HG02588 (cell line): ENCODE data around the gene GALNS.

Experiments
- ATAC-seq: cut with Tn5 transposase; IDR thresholded peaks from one replicate; pipeline ENCODE4 v1.9.1; 2021; ENCODE audit warnings: mild to moderate bottlenecking, moderate library complexity; ENCODE audit not compliant: unreplicated experiment

Gene GALNS

GRCh38 chr16:88877564-88878289 is 21.0 kb upstream of the GALNS start:
- no peak for ATAC-seq

GRCh38 chr16:88876942-88877526 is 20.3 kb upstream of the GALNS start:
- no peak for ATAC-seq

DNA sequence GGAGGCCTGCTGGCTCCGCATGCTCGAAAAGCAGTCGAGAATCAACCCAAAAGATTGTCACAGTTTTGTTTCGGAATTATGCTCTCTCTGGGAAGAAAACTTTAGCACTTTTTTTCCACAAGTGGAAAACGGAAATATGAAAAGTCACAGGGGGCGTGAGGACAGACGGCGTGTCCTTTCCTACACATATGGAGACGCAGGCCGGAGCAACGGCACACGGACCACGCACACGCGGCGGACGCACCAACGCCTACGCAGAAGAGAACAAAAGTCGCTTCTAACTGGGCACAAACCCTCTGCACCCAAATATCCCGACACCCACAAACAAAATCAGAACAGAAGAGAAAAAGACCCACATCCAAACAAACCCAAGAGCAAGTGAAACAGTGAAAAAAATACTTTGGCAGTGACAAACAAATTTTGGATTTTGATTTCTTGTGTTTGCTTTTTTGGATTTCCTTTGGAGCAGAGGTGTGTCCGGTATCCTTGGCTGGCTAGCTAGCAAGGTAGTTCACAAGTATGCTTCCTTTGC is 19.0 kb upstream of the GALNS start:
- no peak for ATAC-seq

GRCh38 chr16:88874938-88875599 is 18.3 kb upstream of the GALNS start:
- ATAC-seq, result no peak

DNA sequence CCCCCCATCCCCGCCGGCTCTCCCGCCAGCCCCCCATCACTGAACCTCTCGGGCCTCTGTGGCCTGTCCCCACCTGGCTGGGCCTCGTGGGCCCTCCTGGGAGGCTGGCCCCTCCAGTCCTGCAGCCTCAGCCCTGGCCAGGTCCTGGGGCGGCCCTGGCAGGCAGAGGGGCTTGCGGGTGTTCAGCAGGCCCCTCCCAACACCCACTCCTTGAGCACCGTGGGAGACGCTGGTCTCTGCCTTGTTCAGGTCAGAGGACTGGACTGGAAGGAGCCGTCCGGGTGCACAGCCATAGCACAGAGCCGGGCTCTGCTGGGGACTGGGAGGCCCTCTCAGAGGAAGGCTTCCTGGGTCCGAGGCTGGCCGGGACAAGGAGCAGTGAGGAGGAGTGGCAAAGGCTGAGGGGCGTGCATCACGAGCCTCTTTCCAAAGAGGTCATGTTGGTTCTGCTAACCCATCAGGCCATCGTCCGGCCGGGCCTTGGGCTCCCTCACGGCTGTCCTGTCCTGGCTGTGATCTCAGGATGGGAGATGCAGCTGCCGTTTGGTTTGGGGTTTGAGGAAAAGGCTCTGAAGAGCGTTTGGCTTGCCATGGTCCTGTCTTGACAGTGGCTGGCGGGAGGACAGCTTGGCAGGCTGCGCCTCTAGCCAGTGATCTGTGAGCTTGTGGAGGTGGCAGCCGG is 16.0 kb upstream of the GALNS start:
- no peak for ATAC-seq

DNA sequence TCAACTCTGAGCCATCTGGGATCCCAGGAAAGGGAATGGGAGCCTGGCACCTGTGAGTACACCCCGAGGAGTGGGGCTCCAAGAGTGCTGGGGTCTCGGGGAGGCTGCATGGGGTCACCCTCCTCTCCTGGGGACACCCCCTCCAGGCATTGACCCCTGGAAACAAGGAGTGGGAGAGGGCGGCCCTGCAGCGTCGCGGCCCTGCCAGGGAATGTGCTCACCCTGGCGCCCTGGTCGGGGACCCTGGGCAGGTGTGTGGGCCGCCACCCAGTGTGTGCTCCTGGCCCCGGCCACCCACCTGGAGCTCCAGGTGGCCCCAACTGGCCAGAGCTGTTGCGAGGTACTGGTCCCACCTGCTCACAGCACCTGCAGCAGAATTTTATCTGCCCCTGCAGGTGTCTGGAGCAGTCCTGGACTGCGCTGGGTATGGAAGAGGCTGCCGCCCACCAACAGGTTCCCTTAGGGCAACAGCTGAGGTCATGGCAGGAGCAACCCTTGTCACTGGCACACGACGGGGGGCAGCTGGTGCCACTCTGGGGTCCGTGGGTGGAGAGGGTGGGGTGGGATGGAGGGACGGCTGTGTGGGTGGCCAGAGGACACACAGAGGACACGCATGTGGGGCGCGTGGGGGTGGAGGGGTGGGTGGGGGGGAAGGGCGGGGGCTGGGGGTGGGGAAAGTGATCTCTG is 15.1 kb upstream of the GALNS start:
- no peak for ATAC-seq

DNA sequence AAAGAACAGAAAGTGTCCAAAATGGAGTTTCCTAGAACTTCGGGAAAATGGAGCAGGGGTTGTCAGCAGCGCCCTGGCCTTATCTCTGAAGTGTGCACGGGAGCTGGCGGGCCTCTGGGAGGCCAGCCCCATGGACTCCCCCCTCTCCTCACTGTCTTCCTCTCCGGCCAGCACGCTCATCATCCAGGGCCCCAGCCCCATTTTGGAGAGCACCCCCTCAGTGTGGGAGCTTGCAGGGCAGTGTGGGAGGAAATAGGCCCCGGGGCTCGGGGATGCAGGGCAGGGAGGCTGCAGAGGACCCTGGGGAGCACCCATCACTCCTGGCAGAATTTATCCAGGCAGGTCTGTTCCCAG is 14.6 kb upstream of the GALNS start:
- ATAC-seq, result no peak

DNA sequence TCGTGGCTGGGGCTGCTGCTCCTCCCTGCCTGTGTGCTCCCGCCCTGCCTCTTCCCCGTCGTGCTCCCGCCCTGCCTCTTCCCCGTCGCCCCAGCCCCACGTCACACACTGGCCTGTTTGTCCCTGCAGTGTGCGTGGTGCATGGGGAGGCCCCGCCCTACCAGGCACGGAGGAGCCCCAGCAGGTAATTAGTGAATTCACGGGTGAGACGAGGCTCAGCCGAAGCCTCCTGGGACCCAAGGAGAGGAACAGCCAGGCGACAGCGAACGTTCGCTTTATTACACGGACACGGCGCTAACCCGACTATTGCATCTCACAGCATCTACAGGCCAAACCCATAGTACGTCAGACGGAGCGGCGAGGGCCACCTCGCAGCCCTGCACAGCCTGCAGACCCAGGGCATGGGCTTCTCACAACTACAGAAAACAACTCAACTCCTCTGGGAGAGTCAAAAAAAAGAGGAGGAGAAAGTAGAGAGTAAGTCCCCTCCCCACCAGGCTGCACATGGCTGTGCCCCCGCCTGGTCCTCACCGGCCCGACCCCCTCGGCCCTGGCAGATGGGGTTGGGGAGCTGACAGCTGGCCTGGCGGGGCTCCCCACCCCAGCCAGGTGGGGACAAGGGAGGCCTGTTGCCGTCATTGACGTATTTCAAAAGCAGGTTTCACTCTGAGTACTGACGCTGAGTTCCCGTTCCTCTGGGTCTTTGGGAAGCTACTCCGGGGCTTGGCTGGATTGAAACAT is 14.0 kb upstream of the GALNS start:
- no peak for ATAC-seq

DNA sequence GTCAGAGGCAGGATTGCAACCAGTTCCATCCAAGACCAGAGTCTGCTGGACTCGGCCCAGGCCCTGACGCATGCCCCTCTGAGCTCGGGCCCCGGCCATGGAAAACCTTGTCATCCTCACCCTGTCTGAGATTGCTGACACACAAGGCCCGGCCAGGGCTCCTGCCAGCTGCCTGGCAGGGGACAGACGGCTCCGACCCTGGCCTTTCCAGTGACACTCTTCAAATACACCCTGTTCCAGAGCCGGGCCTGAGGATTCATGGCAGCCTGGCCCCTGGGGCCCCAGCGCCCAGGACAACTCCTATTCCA is 12.9 kb upstream of the GALNS start:
- ATAC-seq, result no peak

- no peak for ATAC-seq
These were observed 12.4 kb upstream of the GALNS start for GRCh38 chr16:88868974-88869672.

GRCh38 chr16:88867581-88868246 is 11.0 kb upstream of the GALNS start:
- ATAC-seq, result no peak

GRCh38 chr16:88866151-88866920 is 9.6 kb upstream of the GALNS start, which contains the start of gene PABPN1L:
PABPN1L (minus strand) TSS chr16:88866660; CDS start chr16:88866606, 54 bp downstream.
- no peak for ATAC-seq

DNA sequence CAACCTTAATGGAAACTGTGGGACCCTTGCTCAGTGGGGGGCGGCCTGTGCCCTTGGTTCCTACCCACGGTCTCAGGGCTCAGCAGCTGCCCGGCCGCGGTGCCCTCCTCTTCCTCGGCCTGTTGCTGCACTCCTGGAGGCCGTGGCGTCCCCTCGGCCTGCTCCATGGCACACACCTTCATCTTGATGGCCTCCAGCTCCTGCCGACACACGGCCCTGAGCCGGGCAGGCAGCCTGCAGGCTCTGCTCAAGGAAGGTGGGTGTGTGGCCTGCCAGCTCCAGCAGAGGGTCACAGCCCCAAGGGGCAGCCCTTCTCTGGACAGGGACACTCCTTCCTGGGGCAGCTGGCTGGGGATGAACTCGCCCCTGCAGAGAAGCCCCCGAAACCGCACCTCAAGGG is 9.0 kb upstream of the GALNS start:
- ATAC-seq, result no peak

DNA sequence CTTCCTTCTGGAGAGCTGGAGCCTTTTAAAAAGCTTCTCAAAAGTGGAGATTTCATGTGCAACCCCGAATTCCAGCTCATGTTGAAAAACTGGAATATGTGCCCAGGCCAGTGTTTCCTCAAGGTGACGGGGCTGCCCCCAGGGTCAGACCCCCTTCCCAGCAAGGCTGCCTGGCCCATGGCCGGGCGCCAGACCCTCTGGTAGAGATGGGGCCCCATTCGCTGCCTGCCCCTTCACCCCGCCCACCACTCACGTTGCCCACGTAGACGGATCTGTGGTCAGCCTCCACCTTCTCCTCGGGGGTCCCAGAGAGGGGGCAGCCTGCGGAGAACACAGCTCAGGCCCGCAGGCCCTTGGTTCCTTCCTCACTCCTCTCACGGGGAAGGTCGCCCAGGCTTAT is 8.6 kb upstream of the GALNS start:
- ATAC-seq, result no peak

DNA sequence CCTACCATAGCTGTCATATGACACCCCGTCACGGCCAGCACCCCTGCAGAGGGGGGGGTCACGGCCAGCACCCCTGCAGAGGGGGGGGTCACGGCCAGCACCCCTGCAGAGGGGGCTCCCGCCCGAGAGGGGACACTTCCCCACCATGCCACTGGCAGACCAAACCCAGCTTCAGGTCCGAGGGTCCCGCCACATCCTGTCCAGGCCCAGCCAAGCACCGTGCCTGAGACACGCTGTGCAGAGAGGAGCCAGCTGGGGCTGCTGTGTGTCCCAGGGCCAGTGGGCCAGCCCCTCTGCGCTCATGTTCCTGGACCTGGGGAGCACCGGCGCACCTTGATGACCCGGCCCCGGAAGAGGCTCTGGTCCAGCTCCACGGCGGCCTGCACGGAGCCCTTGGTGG is 7.8 kb upstream of the GALNS start:
- no peak for ATAC-seq

DNA sequence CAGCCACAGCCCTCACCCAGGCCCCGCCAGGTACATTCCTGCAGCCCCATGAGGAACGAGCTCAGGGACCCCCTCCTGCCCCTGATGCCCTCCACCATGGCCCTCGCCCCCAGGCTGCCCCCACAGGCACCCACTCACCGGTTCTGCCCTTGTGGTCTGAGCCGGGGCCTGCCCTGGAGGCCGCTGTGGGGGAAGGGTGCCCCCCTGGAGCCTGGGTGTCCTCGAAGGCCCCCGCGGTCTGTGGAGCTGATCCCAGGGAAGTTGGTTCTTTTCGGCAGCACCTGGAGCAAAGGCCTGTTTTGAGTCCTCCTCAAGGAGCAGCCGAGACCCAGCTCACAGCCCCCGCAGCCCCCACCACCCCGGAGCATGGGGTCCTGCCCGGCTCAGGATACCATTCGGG is 7.4 kb upstream of the GALNS start:
- no peak for ATAC-seq

- ATAC-seq, result no peak
These were observed 6.7 kb upstream of the GALNS start for GRCh38 chr16:88863426-88863825.

GRCh38 chr16:88862968-88863367 is 6.2 kb upstream of the GALNS start:
- ATAC-seq, result no peak

GRCh38 chr16:88861359-88861758 is 4.6 kb upstream of the GALNS start:
- no peak for ATAC-seq
